ENCODE data around the gene MADCAM1.

Gene MADCAM1

GRCh38 chr19:468587-469256 lies 27.6 kb upstream of the MADCAM1 start:
- no peaks in the 10 kb centered on the region for H3K79me2 ChIP-seq (ENCODE audit: insufficient read depth, low read length)
- no peaks in the 10 kb centered on the region for H3K36me3 ChIP-seq (ENCODE audit: insufficient read depth, low read length)
- peaks cover 3% of the 10 kb centered on the region; the same call in 1 of the 2 replicates for H3K9me3 ChIP-seq (ENCODE audit: insufficient read depth, low read depth, low read length)
- H3K9me2 ChIP-seq (replicated peaks; ENCODE audit: low read depth, low read length): no peaks in the 10 kb centered on the region
- H3K9ac ChIP-seq (ENCODE audit: low read depth, low read length, poor library complexity, severe bottlenecking): no peak overlapping the region
- no peak overlapping the region for H3K4me2 ChIP-seq (ENCODE audit: low read depth, low read length, poor library complexity, severe bottlenecking)
- H4K20me1 ChIP-seq (ENCODE audit: insufficient read depth, low read length, poor library complexity, severe bottlenecking): no peaks in the 10 kb centered on the region
- no peaks in the 10 kb centered on the region for H3K4me1 ChIP-seq (ENCODE audit: insufficient read depth, low read length, poor library complexity, severe bottlenecking)
- H3K27me3 ChIP-seq (ENCODE audit: insufficient read depth, low read length, poor library complexity, severe bottlenecking): no peaks in the 10 kb centered on the region
- no peak overlapping the region for H2AFZ ChIP-seq (ENCODE audit: low read length)
- no peaks in the 10 kb centered on the region for H3F3A ChIP-seq (ENCODE audit: low read depth)
- H3K4me3 ChIP-seq (ENCODE audit: low read length, poor library complexity, severe bottlenecking): no peak overlapping the region
- TF ChIP-seq EZH2phosphoT487 (IDR thresholded peaks at IDR 0.05; ENCODE audit: borderline replicate concordance): no peak

- no peaks in the 10 kb centered on the region for H3K4me1 ChIP-seq (ENCODE audit: insufficient read depth, low read length, poor library complexity, severe bottlenecking)
- H3K9me2 ChIP-seq (replicated peaks; ENCODE audit: low read depth, low read length): no peaks in the 10 kb centered on the region
Measured at GRCh38 chr19:469833-470232, 26.5 kb upstream of the MADCAM1 start.

GRCh38 chr19:470701-471100 lies 25.6 kb upstream of the MADCAM1 start:
- Histone ChIP-seq H3K4me2 (ENCODE audit: low read depth, low read length, poor library complexity, severe bottlenecking) (no peak overlapping the region), H3K27me3 (ENCODE audit: insufficient read depth, low read length, poor library complexity, severe bottlenecking) (no peaks in the 10 kb centered on the region), H3K9me2 (replicated peaks; ENCODE audit: low read depth, low read length) (no peaks in the 10 kb centered on the region), H4K20me1 (ENCODE audit: insufficient read depth, low read length, poor library complexity, severe bottlenecking) (no peaks in the 10 kb centered on the region), H3K4me1 (ENCODE audit: insufficient read depth, low read length, poor library complexity, severe bottlenecking) (no peaks in the 10 kb centered on the region), H2AFZ (ENCODE audit: low read length) (no peak overlapping the region), H3K4me3 (ENCODE audit: low read length, poor library complexity, severe bottlenecking) (no peak overlapping the region), H3K9me3 (ENCODE audit: insufficient read depth, low read depth, low read length) (no peaks in the 10 kb centered on the region), H3K36me3 (ENCODE audit: insufficient read depth, low read length) (no peaks in the 10 kb centered on the region), H3K79me2 (ENCODE audit: insufficient read depth, low read length) (no peaks in the 10 kb centered on the region), H3K9ac (ENCODE audit: low read depth, low read length, poor library complexity, severe bottlenecking) (no peak overlapping the region), H3F3A (ENCODE audit: low read depth) (no peaks in the 10 kb centered on the region)
- TF ChIP-seq EZH2phosphoT487 (IDR thresholded peaks at IDR 0.05; ENCODE audit: borderline replicate concordance) (no peak), CTCF (conservative IDR thresholded peaks at IDR 0.05; ENCODE audit: low read length) (no peak)

More at GRCh38 chr19:469833-470232, 26.5 kb upstream of the MADCAM1 start:
- Histone ChIP-seq H3K4me2 (ENCODE audit: low read depth, low read length, poor library complexity, severe bottlenecking) (no peak overlapping the region), H2AFZ (ENCODE audit: low read length) (no peak overlapping the region), H3K4me3 (ENCODE audit: low read length, poor library complexity, severe bottlenecking) (no peak overlapping the region), H3K27me3 (ENCODE audit: insufficient read depth, low read length, poor library complexity, severe bottlenecking) (no peaks in the 10 kb centered on the region), H4K20me1 (ENCODE audit: insufficient read depth, low read length, poor library complexity, severe bottlenecking) (no peaks in the 10 kb centered on the region), H3K9ac (ENCODE audit: low read depth, low read length, poor library complexity, severe bottlenecking) (no peak overlapping the region), H3F3A (ENCODE audit: low read depth) (no peaks in the 10 kb centered on the region), H3K36me3 (ENCODE audit: insufficient read depth, low read length) (no peaks in the 10 kb centered on the region), H3K9me3 (ENCODE audit: insufficient read depth, low read depth, low read length) (no peaks in the 10 kb centered on the region), H3K79me2 (ENCODE audit: insufficient read depth, low read length) (no peaks in the 10 kb centered on the region)
- TF ChIP-seq EZH2phosphoT487 (IDR thresholded peaks at IDR 0.05; ENCODE audit: borderline replicate concordance): no peak

GRCh38 chr19:472005-472858 lies 24.1 kb upstream of the MADCAM1 start:
- Histone ChIP-seq H3K79me2 (ENCODE audit: insufficient read depth, low read length) (no peaks in the 10 kb centered on the region), H4K20me1 (ENCODE audit: insufficient read depth, low read length, poor library complexity, severe bottlenecking) (no peaks in the 10 kb centered on the region), H3K9me2 (replicated peaks; ENCODE audit: low read depth, low read length) (no peaks in the 10 kb centered on the region), H3K4me2 (ENCODE audit: low read depth, low read length, poor library complexity, severe bottlenecking) (no peak overlapping the region), H3K4me1 (ENCODE audit: insufficient read depth, low read length, poor library complexity, severe bottlenecking) (no peaks in the 10 kb centered on the region), H3K27me3 (ENCODE audit: insufficient read depth, low read length, poor library complexity, severe bottlenecking) (no peaks in the 10 kb centered on the region), H3K9me3 (ENCODE audit: insufficient read depth, low read depth, low read length) (no peaks in the 10 kb centered on the region), H3K36me3 (ENCODE audit: insufficient read depth, low read length) (no peaks in the 10 kb centered on the region), H2AFZ (ENCODE audit: low read length) (no peak overlapping the region), H3F3A (ENCODE audit: low read depth) (no peaks in the 10 kb centered on the region), H3K9ac (ENCODE audit: low read depth, low read length, poor library complexity, severe bottlenecking) (no peak overlapping the region), H3K4me3 (ENCODE audit: low read length, poor library complexity, severe bottlenecking) (no peak overlapping the region)
- no peak for TF ChIP-seq EZH2phosphoT487 (IDR thresholded peaks at IDR 0.05; ENCODE audit: borderline replicate concordance)
- no peak for TF ChIP-seq CTCF (conservative IDR thresholded peaks at IDR 0.05; ENCODE audit: low read length)
